Dedifferentiated amniotic fluid mesenchymal stem cell (primary cell): ENCODE data around the gene CCSER1.
"Not testable (repeated sequence)": the region's sequence is repeated elsewhere in the genome, so short reads cannot be mapped to it uniquely, and the experiment has no call there.

Experiments
- DNase-seq: peaks from one replicate; pipeline ENCODE4 v3.0.0-alpha.2; 2016; ENCODE audit errors: extremely low spot score

Gene CCSER1

GRCh38 chr4:90299373-90299772 is 172.2 kb downstream of the CCSER1 start:
- DNase-seq, result no peak

- DNase-seq, result no peak
These were observed 179.6 kb downstream of the CCSER1 start for GRCh38 chr4:90306810-90307209.

DNA sequence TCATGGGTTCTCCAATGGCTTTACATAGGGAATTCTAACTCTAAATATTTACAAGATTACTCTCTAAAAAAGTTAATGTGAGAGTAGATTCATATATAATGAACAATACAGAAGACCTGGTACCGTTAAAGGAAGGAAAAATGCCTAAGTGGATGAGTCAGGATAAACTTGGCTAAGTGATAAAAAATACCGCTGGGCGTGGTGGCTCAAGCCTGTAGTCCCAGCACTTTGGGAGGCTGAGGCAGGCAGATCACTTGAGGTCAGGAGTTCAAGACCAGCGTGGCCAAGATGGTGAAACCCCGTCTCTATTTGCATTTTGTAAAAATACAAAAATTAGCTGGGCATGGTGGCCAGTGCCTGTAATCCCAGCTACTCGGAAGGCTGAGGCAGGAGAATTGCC is 189.9 kb downstream of the CCSER1 start:
- not testable (repeated sequence) for DNase-seq

DNA sequence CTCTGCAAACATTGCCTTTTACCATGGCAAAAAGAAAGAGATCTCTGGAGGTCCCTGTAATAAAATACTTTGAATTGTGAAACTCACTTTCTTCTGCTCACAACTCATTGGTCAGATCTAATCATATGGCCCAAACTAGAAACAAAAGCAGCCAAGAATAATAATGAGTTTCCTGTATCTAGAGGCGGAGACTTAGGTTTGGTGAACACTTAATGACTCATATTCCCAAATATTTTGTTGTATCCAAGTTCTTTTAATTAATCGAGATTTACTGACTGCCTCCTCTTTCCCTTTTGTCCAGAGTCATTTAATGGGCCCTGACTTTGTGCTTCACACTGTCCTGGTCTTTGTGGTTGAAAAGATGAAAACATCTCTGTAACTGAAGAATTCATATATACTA is 190.6 kb downstream of the CCSER1 start:
- peak; percentile 89 for DNase-seq

DNA sequence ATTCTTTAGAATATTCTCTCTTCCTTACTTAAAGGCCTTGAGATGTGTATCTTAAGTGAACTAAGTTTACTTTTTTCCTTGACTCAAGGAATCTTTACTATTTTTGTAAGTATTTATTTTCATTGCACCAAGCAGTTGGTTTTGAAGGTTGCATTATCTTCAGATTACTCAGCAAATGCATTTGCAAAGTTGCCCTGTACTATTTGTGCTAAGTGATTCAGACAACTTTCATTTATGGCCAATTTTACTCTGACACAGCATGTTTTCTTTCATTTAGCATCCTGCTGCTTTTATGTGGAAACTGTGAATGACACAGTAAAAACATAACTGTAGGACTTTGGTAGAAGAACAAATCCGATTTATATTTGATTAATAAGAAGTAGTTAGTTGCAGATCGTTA is 191.0 kb downstream of the CCSER1 start:
- DNase-seq, result peak; percentile 84

GRCh38 chr4:90328558-90328957 is 201.4 kb downstream of the CCSER1 start:
- DNase-seq, result peak; percentile 18

- DNase-seq, result no peak
These were observed 203.4 kb downstream of the CCSER1 start for GRCh38 chr4:90330546-90330945.

- no peak for DNase-seq
These were observed 218.5 kb downstream of the CCSER1 start for GRCh38 chr4:90345549-90346215.

DNA sequence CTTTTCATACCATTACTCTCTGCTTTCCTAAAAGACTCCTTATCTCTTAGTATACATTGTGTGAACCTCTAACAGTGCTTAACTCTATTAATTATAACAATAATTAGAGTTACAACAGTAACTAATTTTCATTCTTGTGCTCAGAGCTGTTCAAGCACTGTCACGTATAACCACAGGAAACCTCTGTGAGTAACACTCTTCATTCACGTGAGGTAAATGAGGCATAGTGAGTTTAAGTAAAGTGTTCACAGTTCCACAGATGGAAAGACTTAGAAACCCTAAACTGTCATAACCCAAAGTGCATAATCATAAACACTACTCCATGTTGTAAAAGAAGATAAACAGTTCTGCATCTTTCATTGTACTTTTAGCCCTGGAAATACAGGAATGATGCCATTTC is 222.4 kb downstream of the CCSER1 start:
- DNase-seq, result no peak

DNA sequence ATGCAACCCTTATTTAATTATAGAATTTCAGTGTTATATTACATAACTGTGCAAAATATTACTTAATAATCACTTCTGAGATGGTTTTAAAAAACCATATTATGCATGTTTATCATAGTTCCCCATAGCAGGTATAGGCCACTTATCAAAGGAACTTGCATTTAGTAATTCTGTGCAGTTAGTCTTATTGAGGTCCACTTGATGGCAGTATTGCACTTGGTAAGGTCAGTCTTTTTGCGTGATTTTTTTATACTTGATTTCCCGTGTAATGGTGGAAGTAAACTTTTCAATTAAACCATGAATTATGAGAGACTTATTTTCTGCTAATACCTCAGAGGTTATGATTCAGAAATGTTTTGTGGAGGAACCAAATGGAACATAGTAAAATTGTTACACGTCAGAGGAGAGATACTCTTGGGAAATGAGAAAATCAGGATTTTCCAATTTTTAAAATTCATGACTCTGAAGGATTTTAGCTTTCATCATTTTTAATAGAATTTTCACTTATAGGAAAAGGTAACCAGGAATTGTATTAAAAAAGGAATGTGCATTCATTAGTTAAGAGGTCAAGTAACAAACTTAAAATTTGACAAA is 230.0 kb downstream of the CCSER1 start:
- DNase-seq, result peak; percentile 78

DNA sequence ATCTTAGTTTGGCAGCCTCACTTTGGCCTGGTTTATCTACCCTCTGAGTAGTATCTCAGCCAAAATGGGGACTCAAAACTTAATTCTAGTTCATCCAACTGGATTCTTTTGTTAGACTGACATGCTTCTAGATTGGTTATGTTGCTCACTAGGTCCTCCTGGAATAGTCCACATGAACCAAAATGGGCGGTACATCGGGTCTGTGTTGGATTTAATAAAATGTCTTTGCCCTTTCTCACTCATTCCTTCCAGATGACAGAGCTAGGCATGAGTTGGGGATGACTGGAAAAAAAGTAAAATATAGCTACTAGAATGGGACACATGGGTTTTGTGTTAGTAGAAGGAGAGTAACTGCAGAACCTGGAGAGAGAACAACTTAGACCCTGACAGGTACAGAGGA is 247.9 kb downstream of the CCSER1 start:
- no peak for DNase-seq

GRCh38 chr4:90393215-90393614 is 266.0 kb downstream of the CCSER1 start:
- DNase-seq, result no peak

- no peak for DNase-seq
These were observed 276.6 kb downstream of the CCSER1 start for GRCh38 chr4:90403781-90404180.

DNA sequence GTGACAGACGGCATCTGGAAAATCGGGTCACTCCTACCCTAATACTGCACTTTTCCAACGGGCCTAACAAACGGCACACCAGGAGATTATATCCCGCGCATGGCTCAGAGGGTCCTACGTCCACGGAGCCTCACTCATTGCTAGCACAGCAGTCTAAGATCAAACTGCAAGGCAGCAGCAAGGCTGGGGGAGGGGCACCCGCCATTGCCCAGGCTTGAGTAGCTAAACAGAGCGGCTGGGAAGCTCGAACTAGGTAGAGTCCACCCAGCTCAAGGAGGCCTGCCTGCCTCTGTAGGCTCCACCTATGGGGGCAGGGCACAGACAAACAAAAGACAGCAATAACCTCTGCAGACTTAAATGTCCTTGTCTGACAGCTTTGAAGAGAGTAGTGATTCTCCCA is 280.7 kb downstream of the CCSER1 start:
- DNase-seq, result not testable (repeated sequence)

DNA sequence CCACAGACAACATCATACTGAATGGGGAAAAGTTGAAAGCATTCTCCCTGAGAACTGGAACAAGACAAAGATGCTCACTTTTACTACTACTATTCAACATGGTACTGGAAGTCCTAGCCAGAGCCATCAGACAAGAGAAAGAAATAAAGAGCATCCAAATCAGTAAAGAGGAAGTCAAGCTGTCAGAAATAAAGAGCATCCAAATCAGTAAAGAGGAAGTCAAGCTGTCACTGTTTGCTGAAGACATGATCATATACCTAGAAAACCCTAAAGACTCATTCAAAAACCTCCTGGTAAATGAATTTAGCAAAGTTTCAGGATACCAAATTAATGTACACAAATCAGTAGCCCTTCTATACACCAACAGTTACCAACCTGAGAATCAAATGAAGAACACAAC is 285.6 kb downstream of the CCSER1 start:
- DNase-seq, result not testable (repeated sequence)

DNA sequence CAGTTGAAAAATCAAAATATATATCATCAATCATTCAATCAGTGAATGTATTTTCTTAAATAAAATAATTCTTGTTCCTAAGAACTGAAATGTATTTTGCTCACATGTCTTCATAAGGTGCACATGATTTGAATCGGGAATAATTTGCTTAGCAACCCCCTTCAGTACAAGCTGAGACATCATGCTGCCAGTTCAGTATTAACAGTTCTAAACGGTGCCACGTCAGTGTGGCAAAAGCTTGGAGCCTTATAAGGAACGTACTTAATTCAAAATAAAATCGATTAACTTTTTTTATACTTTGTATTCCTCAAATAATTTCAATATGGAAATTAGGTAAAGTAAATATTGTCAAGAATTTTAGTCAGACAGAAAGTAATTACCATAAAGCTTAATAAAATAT is 287.9 kb downstream of the CCSER1 start:
- no peak for DNase-seq

GRCh38 chr4:90419124-90419711 is 292.0 kb downstream of the CCSER1 start:
- peak; percentile 34 for DNase-seq

DNA sequence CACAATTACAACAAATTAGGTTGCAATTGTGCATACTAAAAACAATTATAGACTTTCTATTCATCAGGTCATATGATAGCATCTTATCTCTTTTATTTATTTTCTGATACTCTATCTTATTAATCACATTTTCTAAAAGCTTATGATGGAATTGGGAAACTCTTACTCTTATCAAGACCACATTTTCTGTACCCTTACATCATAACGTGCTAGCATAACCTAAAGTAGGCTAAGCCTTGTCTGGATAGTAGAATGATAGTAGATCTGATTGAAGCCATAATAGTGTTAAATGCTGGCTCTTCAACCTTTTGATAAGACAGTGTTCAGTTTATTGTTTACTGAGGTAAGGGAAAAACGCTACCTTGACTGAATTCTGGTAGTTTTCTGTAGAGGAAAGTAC is 294.0 kb downstream of the CCSER1 start:
- no peak for DNase-seq

DNA sequence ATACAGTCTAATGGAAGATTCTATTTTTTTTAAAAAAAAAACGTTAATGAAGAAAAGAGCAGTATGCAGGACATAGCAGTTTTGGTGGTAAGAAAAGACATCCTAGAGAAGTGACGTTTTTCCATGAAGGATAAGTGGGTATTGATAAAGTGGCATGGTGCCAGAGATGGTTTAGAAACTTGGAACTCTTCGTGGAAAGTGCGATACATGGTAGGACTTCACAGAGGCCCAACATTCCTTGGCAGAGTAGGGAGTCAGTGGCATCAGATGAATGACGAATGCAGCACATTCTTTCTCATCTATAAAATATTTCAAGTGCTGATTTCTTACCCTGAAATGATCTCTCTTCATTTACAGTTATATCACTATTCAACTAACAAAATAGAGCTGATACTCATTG is 298.7 kb downstream of the CCSER1 start:
- no peak for DNase-seq

DNA sequence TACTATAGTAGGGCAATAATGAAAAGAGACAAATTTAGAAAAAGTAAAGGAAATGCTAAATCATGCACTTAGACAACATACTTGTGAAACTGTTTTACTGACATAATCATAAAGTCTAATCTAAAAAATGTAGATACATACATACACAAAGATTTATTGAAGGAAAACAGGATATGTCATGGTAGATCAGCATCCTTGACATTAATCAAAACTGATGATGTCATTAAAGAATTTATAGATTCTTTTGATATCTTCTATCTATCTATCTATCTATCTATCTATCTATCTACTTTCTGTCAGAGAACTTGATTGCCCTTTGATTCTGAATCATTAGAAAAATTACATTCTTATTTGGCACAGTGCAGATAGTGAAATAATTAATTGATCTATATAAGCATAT is 311.3 kb downstream of the CCSER1 start:
- no peak for DNase-seq

DNA sequence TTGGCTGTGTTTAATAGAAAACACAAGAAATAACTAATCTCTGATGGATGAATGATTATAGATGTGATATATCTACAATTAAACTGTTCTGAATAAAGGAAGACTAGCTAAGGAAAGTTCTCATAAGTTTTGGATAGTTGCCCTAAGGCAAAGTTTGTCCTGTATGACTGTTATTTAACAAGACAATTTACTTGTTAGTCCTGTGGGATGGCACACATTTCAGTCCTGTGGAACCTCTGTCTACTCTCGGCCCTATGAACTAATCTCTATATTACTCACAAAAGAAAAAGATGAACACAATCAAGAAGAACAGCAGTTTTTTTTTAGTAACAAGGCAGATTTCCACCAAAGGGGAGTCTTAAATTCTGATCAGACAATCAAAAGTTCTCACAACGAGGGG is 314.6 kb downstream of the CCSER1 start:
- no peak for DNase-seq

DNA sequence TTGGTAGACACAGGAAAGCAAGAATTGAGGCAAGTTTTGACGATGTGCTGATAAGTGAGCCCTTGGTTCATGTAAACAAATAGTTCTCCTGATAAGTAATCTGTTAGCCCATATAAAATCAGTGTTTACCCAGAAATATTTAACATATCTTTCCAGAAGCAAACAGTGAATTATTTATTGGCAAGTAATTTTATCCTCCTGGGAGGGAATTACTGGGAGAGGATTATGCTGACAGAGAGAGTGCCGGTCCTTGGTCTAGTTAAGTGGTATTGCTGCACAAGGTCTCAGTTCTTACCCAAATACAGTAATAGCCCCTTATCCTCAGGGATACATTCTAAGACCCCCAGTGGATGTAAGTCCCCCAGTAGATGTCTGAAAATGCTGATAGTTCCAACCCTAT is 315.4 kb downstream of the CCSER1 start:
- DNase-seq, result no peak

GRCh38 chr4:90443231-90443630 is 316.0 kb downstream of the CCSER1 start:
- no peak for DNase-seq

DNA sequence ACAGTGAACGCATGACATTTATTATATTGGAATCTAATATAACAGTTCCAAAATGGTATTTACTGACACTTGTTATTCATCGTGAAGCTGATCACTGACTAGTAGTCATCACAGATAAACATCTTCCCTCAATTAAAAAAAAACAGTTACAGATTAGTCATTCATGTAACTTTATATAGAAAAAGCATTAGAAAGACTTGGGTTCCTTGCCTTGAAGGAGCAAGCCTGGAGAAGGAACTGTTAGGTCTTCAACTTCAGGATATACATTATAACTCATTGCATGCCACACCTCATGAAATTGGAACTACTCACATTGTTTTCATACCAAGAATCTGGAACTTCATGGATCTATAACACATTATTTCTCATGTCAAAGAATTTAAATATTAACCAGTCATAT is 317.7 kb downstream of the CCSER1 start:
- DNase-seq, result no peak
